HG03457 (cell line): ENCODE data around the gene FZR1.
"Not testable (repeated sequence)": the region's sequence is repeated elsewhere in the genome, so short reads cannot be mapped to it uniquely, and the experiment has no call there.

Source experiments
- ATAC-seq: cut with Tn5 transposase; IDR thresholded peaks from one replicate; pipeline ENCODE4 v1.9.1; 2021; ENCODE audit warnings: moderate number of reproducible peaks; ENCODE audit not compliant: unreplicated experiment

FZR1 gene

DNA sequence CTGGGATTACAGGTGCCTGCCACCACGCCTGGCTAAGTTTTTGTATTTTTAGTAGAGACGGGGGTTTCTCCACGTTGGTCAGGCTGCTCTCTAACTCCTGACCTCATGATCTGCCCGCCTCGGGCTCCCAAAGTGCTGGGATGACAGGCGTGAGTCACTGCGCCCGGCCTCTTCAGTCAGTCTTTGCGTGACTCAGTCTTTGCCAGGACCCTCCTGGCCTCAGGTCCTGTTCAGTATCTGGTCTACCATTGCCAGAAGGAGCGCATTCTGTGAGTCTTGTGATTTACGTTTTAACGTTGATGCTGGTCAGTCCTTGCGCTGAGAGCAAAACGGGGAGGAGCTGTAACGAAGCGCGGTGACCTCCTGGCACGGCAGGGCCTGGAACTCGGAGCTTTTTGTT is 59.0 kb downstream of the FZR1 start:
- no peak for ATAC-seq

DNA sequence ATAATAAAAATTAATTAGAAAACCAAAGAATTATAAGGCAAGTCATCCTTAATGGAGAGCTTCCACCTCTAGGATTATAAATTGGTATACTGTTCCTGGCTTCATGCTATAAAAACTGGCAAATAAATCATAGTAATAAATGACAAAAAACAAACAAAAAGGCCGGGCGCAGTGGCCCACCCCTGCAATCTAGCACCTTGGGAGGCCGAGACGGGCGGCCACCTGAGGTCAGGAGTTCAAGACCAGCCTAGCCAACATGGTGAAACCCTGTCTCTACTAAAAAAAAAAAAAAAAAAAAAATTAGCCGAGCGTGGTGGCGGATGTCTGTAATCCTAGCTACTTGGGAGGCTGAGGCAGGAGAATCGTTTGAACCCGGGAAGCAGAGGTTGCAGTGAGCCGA is 63.9 kb downstream of the FZR1 start:
- ATAC-seq: not testable (repeated sequence)

DNA sequence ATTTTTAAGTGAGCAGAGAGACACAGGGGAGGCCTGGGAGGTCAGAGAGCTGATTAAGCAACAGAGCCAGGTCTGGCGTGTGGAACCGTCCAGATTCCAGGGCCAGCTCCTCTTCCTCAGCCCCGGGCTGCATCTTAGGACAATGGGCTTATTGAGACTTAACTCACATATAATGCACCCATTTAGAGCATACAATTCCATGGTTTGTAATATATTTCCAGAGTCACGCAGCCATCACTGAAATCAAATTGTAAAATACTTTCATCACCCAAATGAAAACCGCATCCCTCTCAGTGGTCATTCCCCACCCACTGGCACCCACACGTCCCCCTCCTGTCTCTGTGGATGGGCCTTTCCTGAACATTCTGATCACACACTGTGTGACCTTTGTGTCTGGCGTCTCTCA is 64.5 kb downstream of the FZR1 start:
- ATAC-seq: no peak

DNA sequence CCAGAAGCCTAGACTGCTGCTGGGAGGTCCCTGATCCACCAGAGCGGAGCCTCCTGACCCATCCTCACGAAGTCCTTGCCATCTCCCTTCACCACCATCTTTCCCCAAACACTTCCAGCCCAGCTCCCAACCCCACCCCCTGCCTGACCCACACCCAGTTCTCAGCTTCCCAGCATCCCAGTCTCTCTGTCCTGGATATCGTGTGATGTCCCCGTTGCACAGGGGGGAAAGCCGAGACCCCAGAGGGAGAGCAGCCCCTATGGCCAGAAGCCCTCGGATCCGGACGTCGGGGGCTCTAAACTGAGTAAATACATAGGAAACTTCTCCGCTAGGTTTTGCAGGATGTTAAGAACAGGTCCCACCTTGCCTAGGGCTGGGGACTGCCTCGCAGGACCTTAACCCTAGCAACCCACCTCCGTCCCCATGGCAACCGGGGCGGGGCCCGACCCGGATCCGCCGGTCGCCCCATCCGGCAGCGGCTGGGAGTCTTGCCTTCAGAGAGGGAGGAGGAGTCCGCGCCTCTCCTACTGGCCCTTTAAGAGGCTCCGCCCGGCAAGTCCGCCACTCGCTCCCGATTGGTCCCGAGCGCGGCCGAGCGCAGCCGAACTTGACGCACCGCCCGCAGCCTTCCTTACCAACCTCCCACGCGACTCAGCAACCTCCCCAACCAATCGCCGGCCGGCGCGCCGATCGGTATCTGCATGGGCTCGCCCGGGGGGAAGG is 66.2 kb downstream of the FZR1 start:
- ATAC-seq: peak; percentile 77

DNA sequence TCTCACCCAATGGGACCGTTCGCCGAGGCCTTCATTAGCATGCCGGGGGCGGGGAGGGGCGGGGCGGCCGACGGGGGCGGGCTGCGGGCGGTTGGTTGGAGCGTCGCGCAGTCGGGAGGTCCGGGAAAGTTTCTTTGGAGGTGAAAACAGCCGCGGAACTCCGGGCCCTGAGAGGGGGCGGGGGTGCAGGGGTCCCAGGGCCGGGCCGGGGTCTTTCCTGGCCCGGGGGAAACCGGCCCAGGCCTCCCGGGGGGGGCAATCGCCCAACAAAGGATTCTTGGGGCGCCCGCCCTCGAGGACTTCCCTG is 66.7 kb downstream of the FZR1 start, which contains the start of gene HMG20B:
Gene HMG20B (plus strand): TSS at position 90 of the 307 bp plus-strand sequence. CDS start 366 bp downstream, outside the sequence.
- no peak for ATAC-seq

DNA sequence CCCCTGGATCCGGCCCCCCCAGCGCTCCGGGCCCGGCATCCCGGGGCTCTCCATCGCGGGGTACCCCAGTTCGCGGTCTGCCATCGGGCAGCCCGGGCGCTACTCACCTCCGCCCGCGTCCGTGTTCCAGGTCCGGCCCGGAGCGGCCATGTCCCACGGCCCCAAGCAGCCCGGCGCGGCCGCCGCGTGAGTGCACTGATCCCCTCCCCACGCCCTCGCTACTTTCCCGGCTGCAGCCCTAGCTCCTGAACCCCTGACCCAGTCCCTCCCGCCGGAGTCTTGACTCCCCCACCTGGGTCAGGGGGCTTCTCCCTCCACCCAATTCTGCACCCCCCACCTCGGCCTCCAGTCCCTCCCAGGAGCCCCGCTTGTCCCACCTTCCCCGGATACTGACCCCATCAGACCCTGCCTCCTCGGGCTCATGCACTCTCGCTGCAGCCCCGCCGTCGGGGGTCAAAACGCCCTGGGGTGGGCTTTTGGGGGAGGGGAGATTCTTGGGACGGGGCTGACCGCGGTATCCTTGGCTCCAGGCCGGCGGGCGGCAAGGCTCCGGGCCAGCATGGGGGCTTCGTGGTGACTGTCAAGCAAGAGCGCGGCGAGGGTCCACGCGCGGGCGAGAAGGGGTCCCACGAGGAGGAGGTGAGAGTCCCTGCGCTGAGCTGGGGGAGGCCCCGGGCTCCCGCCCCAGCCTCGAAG is 67.2 kb downstream of the FZR1 start:
- ATAC-seq: no peak

DNA sequence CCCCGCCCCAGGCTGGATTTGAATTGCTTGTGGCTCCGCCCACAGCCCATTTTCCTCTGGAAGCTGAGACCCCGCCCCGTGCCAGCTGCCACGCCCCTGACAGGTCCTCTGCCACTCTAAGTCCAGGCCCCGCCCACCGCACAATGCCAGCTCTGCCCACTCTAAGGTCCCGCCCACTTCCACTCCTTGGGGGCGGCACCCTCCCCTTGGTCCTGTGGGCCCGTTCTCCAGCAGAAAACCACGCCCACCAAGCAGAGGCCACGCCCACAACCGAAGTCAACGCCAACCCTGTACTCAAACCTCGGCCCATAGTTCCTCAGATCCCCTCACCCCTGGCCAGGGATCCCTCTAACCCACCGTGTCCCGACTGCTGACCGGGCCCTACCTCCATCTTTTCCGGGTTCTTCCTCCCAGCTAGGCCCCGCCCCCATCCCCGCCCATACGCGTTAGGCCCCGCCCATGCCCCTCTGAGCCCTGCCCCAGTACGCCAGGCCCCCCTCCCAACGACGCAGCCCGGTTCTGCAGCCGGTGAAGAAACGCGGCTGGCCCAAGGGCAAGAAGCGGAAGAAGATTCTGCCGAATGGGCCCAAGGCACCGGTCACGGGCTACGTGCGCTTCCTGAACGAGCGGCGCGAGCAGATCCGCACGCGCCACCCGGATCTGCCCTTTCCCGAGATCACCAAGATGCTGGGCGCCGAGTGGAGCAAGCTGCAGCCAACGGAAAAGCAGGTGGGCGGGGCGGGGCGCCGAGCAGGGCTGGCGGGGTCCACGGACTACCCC is 67.9 kb downstream of the FZR1 start:
- ATAC-seq: no peak

DNA sequence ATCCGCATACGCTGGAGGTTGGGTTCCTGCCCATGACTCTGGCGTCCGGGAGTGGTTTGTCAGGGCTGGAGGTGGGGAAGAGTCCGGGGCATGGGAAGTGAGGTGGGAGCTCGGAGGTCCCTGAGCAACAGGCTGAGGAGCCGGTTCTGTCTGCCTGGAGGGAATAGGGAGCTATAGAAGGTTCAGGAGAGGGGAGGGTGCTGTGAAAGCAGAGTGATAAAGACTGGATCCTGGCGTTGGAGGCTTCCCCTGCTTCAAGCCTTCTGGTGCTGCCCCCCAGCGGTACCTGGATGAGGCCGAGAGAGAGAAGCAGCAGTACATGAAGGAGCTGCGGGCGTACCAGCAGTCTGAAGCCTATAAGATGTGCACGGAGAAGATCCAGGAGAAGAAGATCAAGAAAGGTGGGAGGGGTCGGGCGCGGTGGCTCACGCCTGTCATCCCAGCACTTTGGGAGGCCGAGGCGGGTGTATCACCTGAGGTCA is 69.2 kb downstream of the FZR1 start:
- no peak for ATAC-seq

DNA sequence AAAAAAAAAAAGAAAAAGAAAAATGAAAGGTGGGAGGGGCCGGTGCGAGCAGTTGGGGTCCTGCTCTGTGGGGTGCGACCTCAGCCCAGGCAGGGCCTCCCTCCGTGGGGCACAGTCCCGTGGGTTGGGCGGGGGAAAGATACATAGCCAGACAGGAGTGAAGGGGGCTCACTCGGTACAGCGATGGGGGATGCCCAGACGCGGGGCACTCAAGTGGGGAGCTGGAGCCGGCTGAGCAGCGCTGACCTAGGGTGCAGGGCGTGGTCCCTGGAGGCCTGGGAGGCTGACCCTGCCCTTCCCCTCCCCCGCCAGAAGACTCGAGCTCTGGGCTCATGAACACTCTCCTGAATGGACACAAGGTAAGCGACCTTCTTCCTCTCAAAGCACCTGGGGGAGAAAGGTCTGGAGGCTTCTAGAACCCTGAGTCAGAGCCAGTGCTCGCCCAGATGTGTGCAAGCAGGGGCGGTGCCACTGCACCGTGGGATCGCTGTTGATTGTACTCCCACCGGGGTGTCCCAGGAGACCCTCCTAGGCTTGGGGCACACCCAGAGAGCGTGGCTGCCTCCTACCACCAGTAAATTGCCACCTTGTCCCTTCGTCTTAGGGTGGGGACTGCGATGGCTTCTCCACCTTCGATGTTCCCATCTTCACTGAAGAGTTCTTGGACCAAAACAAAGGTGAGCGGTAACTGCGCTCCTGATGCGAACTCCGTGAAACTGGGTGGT is 70.0 kb downstream of the FZR1 start:
- no peak for ATAC-seq

DNA sequence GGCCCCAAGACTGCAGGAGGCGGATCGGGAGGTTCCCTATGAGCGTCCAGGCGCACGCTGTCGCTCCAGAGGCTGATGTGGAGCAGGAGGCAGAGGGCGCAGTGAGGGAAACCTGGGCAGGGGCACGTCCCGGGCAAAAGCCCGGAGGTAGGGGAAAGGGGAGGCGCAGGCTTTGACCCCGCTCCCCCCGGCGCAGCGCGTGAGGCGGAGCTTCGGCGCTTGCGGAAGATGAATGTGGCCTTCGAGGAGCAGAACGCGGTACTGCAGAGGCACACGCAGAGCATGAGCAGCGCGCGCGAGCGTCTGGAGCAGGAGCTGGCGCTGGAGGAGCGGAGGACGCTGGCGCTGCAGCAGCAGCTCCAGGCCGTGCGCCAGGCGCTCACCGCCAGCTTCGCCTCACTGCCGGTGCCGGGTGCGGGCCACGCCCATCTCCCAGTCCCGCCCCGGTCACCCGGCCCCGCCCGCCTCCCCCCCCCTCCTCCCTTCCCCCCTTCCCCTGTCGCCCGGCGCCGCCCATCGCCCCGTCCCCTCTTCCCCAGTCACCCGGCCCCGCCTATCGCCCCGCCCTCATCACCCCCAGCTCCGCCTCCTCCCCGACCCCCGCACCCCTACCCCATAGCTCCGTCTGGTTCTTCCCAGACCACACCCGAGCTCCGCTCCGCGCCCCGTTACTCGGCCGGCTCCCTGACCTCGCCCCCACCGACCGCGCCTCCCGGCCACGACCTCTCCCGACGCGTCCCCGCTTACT is 70.8 kb downstream of the FZR1 start:
- ATAC-seq: no peak

DNA sequence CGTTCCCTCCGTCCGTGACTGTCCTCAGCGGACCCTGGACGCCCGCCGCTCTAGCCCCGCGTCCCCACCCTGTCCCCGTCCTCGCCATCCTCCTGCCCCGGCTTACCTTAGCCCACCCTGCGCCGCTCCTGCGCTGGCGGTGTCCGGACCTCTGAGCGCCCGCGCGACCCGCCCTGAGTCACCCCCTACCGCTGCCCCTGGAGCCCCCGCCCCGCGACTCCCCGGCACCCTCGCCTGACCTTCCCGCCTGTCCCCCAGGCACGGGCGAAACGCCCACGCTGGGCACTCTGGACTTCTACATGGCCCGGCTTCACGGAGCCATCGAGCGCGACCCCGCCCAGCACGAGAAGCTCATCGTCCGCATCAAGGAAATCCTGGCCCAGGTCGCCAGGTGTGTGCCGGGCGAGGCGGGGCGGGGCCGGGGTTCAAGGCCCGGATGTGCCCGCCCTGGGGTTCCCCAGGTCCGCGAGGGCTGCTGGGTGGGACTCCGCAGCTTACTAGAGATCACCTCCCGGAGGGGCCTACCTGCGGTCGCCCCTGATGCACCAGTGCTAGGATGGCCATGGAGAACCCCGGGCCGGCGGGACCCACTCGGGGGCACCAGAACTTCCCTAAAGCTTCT is 71.7 kb downstream of the FZR1 start:
- no peak for ATAC-seq

DNA sequence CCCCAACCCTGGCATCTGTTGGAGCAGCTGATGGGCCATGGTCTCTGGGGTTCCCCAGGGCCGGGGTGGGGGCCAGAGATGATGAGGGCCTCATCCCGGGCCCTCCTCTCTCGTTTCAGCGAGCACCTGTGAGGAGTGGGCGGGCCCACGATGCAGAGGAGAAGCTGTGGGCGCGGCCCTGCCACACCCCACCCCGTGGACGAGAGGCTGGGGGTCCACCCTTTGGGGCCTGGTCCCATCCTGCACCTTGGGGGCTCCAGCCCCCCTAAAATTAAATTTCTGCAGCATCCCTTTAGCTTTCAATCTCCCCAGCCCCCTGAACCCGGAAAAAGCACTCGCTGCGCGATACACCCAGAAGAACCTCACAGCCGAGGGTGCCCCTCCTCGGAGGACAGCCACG is 72.3 kb downstream of the FZR1 start:
- ATAC-seq: no peak

DNA sequence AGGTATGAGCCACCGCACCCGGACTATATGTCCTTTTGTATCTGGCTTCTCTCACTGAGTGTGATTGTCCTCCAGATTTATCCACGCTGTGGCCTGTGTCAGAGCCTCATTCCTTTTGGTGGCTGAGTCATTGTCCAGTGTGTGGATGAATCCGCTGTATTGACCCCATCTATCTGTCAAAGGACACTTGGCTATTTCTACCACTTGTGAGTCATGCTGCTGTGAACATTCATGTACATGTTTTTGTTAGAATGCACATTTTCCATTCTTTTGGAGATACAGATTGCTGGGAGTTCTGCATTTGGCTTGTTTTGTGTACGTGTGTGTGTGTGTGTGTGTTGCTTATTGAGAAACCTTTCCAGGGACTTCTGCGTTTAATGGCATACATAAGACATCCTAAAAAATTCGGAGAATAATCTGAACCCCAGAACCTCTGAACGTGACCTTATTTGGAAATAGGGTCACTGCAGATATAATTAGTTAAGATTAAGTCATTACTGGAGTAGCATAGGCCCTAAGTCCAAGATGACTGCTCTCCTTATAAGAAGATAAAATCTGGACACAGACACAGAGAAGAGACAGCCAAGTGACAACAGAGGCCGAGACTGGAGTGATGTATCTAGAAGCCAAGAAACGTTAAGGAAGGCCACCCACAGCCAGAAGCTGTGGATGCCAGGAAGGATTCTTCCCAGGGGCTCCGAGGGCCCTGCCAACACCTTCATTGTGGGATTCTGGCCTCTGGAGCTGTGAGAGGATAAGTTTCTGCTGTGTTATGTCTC is 74.2 kb downstream of the FZR1 start:
- no peak for ATAC-seq

DNA sequence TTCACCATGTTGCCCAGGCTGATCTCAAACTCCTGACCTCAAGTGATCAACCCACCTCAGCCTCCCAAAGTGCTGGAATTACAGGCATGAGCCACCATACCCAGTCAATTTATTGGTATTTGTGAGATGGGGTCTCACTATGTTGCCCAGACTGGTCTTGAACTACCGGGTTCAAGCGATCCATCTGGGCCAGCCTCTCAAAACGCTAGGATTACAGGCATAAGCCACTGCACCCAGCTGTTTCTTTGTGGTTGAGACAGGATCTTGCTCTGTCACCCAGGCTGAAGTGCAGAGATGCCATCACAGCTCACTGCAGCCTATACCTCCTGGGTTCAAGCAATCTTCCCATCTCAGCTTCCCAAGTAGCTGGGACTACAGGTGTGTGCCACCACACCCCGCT is 75.7 kb downstream of the FZR1 start:
- ATAC-seq: not testable (repeated sequence)

DNA sequence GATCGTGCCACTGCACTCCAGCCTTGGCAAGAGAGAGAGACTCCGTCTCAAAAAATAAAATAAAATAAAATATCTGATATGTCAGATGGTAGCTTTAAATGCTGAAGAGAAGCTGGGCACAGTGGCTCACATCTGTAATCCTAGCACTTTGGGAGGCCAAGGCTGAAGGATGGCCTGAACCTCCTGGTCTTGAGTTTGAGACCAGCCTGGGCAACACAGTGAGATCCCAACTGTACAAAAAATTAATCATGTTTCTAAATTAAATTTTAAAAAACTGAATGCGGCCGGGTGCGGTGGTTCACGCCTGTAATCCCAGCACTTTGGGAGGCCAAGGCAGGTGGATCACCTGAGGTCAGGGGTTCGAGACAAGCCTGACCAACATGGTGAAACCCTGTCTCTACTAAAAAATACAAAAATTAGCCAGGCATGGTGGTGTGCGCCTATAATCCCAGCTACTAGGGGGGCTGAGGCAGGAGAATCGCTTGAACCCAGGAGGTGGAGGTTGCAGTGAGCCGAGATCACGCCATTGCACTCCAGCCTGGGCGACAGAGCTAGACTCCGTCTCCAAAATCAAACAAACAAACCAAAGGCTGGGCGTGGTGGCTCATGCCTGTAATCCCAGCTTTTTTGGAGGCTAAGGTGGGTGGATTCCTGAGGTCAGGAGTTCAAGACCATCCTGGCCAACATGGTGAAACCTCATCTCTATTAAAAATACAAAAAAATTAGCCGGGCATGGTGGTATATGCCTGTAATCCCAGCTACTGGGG is 78.1 kb downstream of the FZR1 start:
- not testable (repeated sequence) for ATAC-seq

DNA sequence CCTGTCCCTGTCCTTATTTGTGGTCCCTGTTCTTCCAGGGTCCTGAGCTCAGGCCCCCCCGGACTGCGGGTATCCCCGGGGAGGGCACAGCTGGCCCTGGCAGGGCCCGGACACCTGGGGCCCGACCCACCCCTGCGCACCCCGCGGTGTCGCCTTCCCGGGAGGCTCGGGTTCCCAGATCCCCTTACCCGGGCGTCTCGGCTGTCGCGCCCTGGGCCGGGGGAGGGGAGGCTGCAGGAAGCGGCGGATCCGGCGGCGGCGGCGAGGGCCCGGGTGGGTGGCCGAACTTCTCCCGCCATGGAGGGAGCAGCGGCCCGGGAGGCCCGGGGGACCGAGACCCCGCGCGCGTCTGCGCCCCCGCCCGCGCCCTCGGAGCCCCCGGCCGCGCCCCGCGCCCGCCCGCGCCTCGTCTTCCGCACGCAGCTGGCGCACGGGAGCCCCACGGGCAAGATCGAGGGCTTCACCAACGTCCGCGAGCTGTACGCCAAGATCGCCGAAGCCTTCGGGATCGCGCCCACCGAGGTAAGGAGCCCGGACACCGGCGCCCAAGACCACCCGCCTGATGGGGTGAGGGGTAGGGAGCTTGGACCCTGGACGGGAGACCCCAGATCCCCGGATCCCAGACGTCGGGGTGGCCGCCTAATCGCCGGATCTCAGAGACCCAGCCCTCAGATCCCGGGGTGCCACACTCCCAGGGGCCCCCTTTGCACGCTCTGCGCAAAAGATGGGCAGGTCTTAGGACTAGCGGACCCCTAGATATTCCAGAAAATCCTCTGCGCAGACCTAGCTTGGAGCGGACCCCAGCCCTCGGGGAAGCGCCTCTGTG is 79.4 kb downstream of the FZR1 start, which contains the start of gene GIPC3:
Gene GIPC3 (plus strand): TSS at position 178 of the 826 bp plus-strand sequence. CDS start 120 bp downstream, at position 298.
- ATAC-seq: no peak

DNA sequence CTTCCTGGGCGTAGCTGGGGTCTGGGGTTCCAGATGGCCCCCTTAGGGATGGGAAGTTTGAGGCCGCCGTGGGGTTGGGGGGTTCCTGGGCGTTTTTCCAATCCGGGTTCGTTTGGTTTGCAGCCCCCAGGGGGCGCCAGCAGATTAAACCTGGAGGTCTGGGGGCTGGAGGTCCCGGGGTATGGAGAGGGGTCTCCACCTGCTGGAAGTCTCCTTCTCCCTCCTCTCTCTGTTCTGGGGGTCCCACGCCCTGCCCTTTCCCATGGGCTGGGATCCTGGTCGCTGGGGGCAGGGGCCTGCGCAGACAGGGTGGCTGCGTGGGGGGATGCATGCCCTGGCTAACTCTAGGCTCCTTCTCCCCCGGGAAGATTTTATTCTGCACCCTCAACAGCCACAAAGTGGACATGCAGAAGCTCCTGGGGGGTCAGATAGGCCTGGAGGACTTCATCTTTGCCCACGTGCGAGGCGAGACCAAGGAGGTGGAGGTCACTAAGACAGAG is 80.1 kb downstream of the FZR1 start:
- no peak for ATAC-seq
